Liver (tissue), 9 donors: ENCODE results near the gene VAV3. TPM values are rescaled to one million over a fixed set of nuclear protein-coding genes. Genes with fewer than 3 reads are reported as not detected.

ENCODE experiments used
- DNase-seq: peaks from one replicate; pipeline ENCODE4 v3.0.0-alpha.2; 2017; ENCODE audit warnings: low spot score
- H3K27ac ChIP-seq, 2 donors: one replicate each; pipeline ENCODE4 v1.7.0; 2013; ENCODE audit warnings: inconsistent platforms in 2 of 2, low read length in 2 of 2, control low read depth in 1 of 2, low read depth in 1 of 2, mild to moderate bottlenecking in 1 of 2
- H3K27me3 ChIP-seq, 4 donors: one replicate each; pipeline versions ENCODE4 v1.6.1 to v1.7.0; 2013; ENCODE audit warnings: low read length in 3 of 4, inconsistent platforms in 1 of 4, mild to moderate bottlenecking in 1 of 4, moderate library complexity in 1 of 4; ENCODE audit not compliant: control insufficient read depth in 4 of 4, insufficient read depth in 4 of 4
- H3K36me3 ChIP-seq, 4 donors: one replicate each; pipeline versions ENCODE4 v1.6.1 to v1.7.0; 2013; ENCODE audit warnings: low read length in 3 of 4, mild to moderate bottlenecking in 3 of 4, low read depth in 1 of 4, moderate library complexity in 1 of 4; ENCODE audit not compliant: control insufficient read depth in 4 of 4, insufficient read depth in 3 of 4
- H3K4me1 ChIP-seq, 4 donors: one replicate each; pipeline versions ENCODE4 v1.6.1 to v1.7.0; 2013; ENCODE audit warnings: low read length in 3 of 4, mild to moderate bottlenecking in 3 of 4, moderate library complexity in 1 of 4; ENCODE audit not compliant: control insufficient read depth in 4 of 4, insufficient read depth in 4 of 4
- H3K4me3 ChIP-seq, 3 donors: one replicate each; pipeline versions ENCODE4 v1.6.1 to v1.7.0; 2013; ENCODE audit warnings: low read length in 3 of 3, control low read depth in 1 of 3, low read depth in 1 of 3, mild to moderate bottlenecking in 1 of 3
- H3K9ac ChIP-seq, 2 donors: one replicate each; pipeline ENCODE4 v1.7.0; 2013; ENCODE audit warnings: low read length in 2 of 2, mild to moderate bottlenecking in 2 of 2, moderate library complexity in 2 of 2, control low read depth in 1 of 2, low read depth in 1 of 2
- H3K9me3 ChIP-seq, 4 donors: one replicate each; pipeline versions ENCODE4 v1.6.1 to v1.7.0; 2013; ENCODE audit warnings: low read length in 3 of 4; ENCODE audit not compliant: control insufficient read depth in 4 of 4
- ATF3 ChIP-seq: IDR thresholded peaks from 2 replicates; pipeline ENCODE4 v1.6.1; 2016; ENCODE audit warnings: antibody characterized with exemption
- CTCF ChIP-seq: fragments of 150-350 bp; IDR thresholded peaks from 2 replicates; pipeline ENCODE4 v1.5.1; 2017; ENCODE audit warnings: improper control_type of control experiment, low read depth, low read length; ENCODE audit not compliant: missing input control
- EGR1 ChIP-seq, 2 donors: IDR thresholded peaks; 2 replicates each; pipeline ENCODE4 v1.6.1; 2016 to 2018; ENCODE audit warnings: antibody characterized with exemption in 2 of 2, low read depth in 2 of 2
- FOXA1 ChIP-seq: IDR thresholded peaks from 2 replicates; pipeline ENCODE4 v1.6.1; 2016; ENCODE audit warnings: antibody characterized with exemption
- FOXA2 ChIP-seq: IDR thresholded peaks from 2 replicates; pipeline ENCODE4 v1.6.1; 2016; ENCODE audit warnings: antibody characterized with exemption
- GABPA ChIP-seq, 2 donors: IDR thresholded peaks in 1 of 2; conservative IDR thresholded peaks in 1 of 2; 2 replicates each; pipeline ENCODE4 v1.6.1; 2016; ENCODE audit warnings: antibody characterized with exemption in 2 of 2, mild to moderate bottlenecking in 1 of 2, moderate library complexity in 1 of 2
- HNF4A ChIP-seq, 2 donors: conservative IDR thresholded peaks; 2 replicates each; pipeline ENCODE4 v1.6.1; 2016; ENCODE audit warnings: antibody characterized with exemption in 2 of 2, mild to moderate bottlenecking in 2 of 2
- HNF4G ChIP-seq: IDR thresholded peaks from 2 replicates; pipeline ENCODE4 v1.6.1; 2016; ENCODE audit warnings: antibody characterized with exemption
- JUND ChIP-seq, 2 donors: IDR thresholded peaks; 2 replicates each; pipeline ENCODE4 v1.6.1; 2016; ENCODE audit warnings: antibody characterized with exemption in 2 of 2
- MAX ChIP-seq: IDR thresholded peaks from 2 replicates; pipeline ENCODE4 v1.6.1; 2016; ENCODE audit warnings: antibody characterized with exemption
- NR2F2 ChIP-seq: IDR thresholded peaks from 2 replicates; pipeline ENCODE4 v1.6.1; 2016; ENCODE audit warnings: antibody characterized with exemption
- RAD21 ChIP-seq, 2 donors: IDR thresholded peaks; 2 replicates each; pipeline ENCODE4 v1.6.1; 2016; ENCODE audit warnings: antibody characterized with exemption in 2 of 2, mild to moderate bottlenecking in 2 of 2
- REST ChIP-seq: IDR thresholded peaks from 2 replicates; pipeline ENCODE4 v1.6.1; 2016; ENCODE audit warnings: antibody characterized with exemption, mild to moderate bottlenecking
- RXRA ChIP-seq, 2 donors: IDR thresholded peaks; 2 replicates each; pipeline ENCODE4 v1.6.1; 2017 to 2018; ENCODE audit warnings: antibody characterized with exemption in 2 of 2, mild to moderate bottlenecking in 1 of 2
- SP1 ChIP-seq: IDR thresholded peaks from 2 replicates; pipeline ENCODE4 v1.6.1; 2018; ENCODE audit warnings: antibody characterized with exemption, mild to moderate bottlenecking
- TAF1 ChIP-seq: conservative IDR thresholded peaks from 2 replicates; pipeline ENCODE4 v1.6.1; 2016; ENCODE audit warnings: antibody characterized with exemption, mild to moderate bottlenecking
- YY1 ChIP-seq: IDR thresholded peaks from 2 replicates; pipeline ENCODE4 v1.6.1; 2016; ENCODE audit warnings: antibody characterized with exemption, mild to moderate bottlenecking
- ZBTB33 ChIP-seq: IDR thresholded peaks from 2 replicates; pipeline ENCODE4 v1.6.1; 2016; ENCODE audit warnings: antibody characterized with exemption
- WGBS: extraction: QIAGEN DNeasy Blood & Tissue Kit; methylation state at CpG from one replicate; pipeline ENCODE4 v1.1.7; 2013; 5-methylcytosine and 5-hydroxymethylcytosine counted together
- polyA plus RNA-seq, 2 donors: library from polyadenylated mRNA; stranded (reverse) in 1 of 2; unstranded in 1 of 2; fragments of 200-250 nt in 1 of 2; fragments of >200 nt in 1 of 2; fragmentation: Nextera tagmentation in 1 of 2; extraction: Ambion mirVana in 1 of 2; gene quantifications; one replicate each; pipeline versions ENCODE4 v1.2.1 to v1.2.3, GENCODE V29; 2013 to 2015
- total RNA-seq, 2 donors: library from RNA; depleted of rRNA; stranded (reverse); fragments of >200 nt; gene quantifications; one replicate each; pipeline ENCODE4 v1.2.3, GENCODE V29; 2014
- donor health status: healthy.
- donor health status: healthy.
- donor health status: healthy.
- donor health status: healthy.
- donor health status: healthy.

Gene VAV3
- total and polyA plus RNA-seq, 4 donors: 0.46 to 4.8 (median 2.7) TPM

- 71% methylated on average over 2 of the region's 2 CpGs for WGBS
- no peak overlapping the region for H3K27ac ChIP-seq
- no peaks in the 10 kb centered on the region for H3K27me3 ChIP-seq
- H3K9me3 ChIP-seq: peaks cover 0 to 4% (median 0%) of the 10 kb centered on the region in 4 donors
- H3K36me3 ChIP-seq: no peaks in the 10 kb centered on the region
- no peak for DNase-seq
- H3K4me1 ChIP-seq: no peaks in the 10 kb centered on the region
- H3K4me3 ChIP-seq: no peak overlapping the region
- no peak for TF ChIP-seq ZBTB33
- TF ChIP-seq FOXA1: no peak
- no peak for TF ChIP-seq EGR1 (IDR thresholded peaks at IDR 0.05; ENCODE audit: low read depth in 2 of 2)
- no peak for TF ChIP-seq RXRA (IDR thresholded peaks at IDR 0.05)
- TF ChIP-seq REST: no peak
- no peak for TF ChIP-seq TAF1
- TF ChIP-seq HNF4A (conservative IDR thresholded peaks at IDR 0.05): no peak
- TF ChIP-seq YY1: no peak
- TF ChIP-seq GABPA (IDR thresholded peaks at IDR 0.05 in 1 of 2, conservative IDR thresholded peaks at IDR 0.05 in 1 of 2): no peak
- no peak for TF ChIP-seq FOXA2
- TF ChIP-seq JUND (IDR thresholded peaks at IDR 0.05): no peak
- no peak for TF ChIP-seq MAX
- no peak for TF ChIP-seq CTCF
- TF ChIP-seq HNF4G: no peak
- no peak for TF ChIP-seq RAD21 (IDR thresholded peaks at IDR 0.05)
- no peak for TF ChIP-seq NR2F2
- no peak overlapping the region for H3K9ac ChIP-seq
Observed at GRCh38 chr1:107679411-107679953, 285.5 kb downstream of the VAV3 start.

GRCh38 chr1:107678993-107679392 is 286.0 kb downstream of the VAV3 start:
- H3K27ac ChIP-seq: no peak overlapping the region
- TF ChIP-seq NR2F2 (no peak), RXRA (IDR thresholded peaks at IDR 0.05) (no peak), JUND (IDR thresholded peaks at IDR 0.05) (no peak), FOXA1 (no peak), RAD21 (IDR thresholded peaks at IDR 0.05) (no peak), ATF3 (no peak), MAX (no peak), TAF1 (no peak), HNF4G (no peak), REST (no peak), YY1 (no peak), SP1 (no peak)

More at GRCh38 chr1:107678993-107679392, 286.0 kb downstream of the VAV3 start:
- Histone ChIP-seq H3K27me3 (no peaks in the 10 kb centered on the region), H3K4me3 (no peak overlapping the region), H3K36me3 (no peaks in the 10 kb centered on the region), H3K4me1 (no peaks in the 10 kb centered on the region), H3K9ac (no peak overlapping the region), H3K9me3 (peaks cover 0 to 4% (median 0%) of the 10 kb centered on the region in 4 donors)
- DNase-seq: no peak
- WGBS: 86% methylated on average over 2 of the region's 2 CpGs
